ENCODE results near the gene LTBP4.

- TF ChIP-seq CTCF (IDR thresholded peaks at IDR 0.05 in 8 of 11, conservative IDR thresholded peaks at IDR 0.05 in 3 of 11) (no peak), POLR2A (IDR thresholded peaks at IDR 0.05) (no peak)
These were observed 22.5 kb downstream of the LTBP4 start for GRCh38 chr19:40623403-40624251.

Data from spleen (tissue), 7 donors.